Measurements from ENCODE around the gene HDGFL2.

The HDGFL2 gene

GRCh38 chr19:4472174-4472974, at the start of gene HDGFL2:
TSS of gene HDGFL2 (plus strand) at chr19:4472297. CDS start at chr19:4472351, 54 bp downstream.
- in situ Hi-C loops (cut with MboI; ENCODE audit: low sequenced_read_pairs), result no loop called here

DNA sequence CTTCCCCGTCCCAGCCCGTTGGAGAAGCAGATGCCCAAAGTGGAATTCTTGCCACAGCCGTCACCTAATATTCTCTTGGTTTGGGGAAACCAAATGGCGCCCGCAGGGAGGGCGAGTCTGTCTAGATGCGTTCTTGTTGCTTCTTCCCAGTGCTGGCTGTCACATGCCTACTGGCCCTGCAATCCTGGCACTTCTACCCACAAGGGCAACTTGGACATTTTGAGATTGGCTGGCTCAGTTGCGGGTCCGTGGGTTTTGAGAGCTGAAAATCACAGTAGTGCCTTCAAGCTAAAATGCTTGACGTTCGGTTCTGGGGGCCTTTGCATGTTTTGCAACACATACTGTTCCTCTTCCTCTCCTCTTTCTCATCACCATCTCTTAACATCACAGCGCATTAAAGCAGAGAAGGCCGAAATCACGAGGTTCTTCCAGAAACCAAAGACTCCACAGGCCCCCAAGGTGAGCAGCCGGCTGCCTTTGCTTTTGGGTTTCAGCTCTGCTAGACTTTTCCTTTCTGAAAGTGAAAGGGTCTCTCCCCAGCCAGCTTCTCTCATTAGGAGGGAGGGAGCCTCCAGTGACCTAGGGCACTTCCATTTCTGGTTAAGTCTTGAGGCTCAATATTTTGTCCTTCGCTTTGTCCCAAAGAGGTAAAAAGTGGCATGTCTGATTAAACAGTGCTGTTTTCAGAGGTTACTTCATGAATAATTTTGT, 48.5 kb upstream of the HDGFL2 start:
- in situ Hi-C loops (cut with MboI; ENCODE audit: low sequenced_read_pairs), result no loop called here

DNA sequence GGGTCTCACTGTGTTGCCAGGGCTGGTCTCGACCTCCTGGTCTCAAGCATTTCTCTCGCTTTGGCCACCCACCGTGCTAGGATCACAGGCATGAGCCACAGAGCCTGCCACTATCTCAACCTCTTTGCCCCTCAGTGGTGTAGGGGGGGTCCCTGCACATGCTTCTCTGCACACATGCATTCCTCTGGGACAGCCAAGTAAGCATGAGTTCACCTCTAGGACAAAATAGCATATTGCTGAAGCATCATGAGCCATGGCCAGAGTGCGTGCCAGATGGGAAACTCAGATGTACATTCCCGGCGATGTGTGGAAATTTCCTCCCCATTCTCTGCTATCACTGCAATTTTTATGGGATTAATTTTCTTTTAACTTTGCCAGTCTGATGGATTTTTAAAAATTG, 46.6 kb upstream of the HDGFL2 start:
- in situ Hi-C loops (cut with MboI; ENCODE audit: low sequenced_read_pairs), result no loop called here

GRCh38 chr19:4428326-4428975, 43.6 kb upstream of the HDGFL2 start:
- in situ Hi-C loops (cut with MboI; ENCODE audit: low sequenced_read_pairs), result no loop called here

DNA sequence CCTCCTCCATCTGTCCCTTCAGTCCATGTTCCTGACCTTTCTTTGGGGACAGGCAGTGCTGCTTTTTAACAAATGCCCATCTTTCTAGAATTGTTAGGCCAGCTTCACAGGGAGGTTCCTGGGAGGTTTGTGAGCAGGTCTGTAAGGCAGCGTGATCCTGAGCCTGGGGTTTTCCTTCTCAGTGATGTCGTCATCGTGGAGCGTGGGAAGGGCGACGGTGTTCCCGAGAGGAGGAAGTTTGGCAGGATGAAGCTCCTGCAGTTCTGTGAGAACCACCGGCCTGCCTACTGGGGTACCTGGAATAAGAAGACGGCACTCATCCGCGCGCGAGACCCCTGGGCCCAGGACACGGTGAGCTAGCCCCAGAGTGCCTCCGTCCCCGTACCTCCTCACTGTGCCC, 42.8 kb upstream of the HDGFL2 start:
- in situ Hi-C loops (cut with MboI; ENCODE audit: low sequenced_read_pairs), result no loop called here

DNA sequence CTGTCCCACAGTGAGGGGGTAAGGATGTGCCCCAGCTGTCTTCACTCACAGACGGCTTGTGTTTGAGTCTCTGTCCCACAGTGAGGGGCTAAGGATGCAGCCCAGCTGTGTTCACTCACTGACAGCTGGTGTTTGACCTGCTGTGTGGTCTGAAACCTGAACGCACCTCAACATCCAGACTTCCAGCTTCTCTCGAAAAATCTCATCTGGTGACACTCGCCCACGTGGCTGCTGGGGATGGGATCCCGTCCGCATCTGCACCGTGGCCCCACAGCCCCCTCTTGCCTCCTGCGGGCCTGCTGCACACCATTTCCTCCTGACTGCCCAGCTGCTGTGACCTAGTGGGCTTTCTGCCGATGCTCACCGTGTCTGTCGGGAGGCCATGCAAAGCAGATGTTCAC, 42.3 kb upstream of the HDGFL2 start:
- in situ Hi-C loops (cut with MboI; ENCODE audit: low sequenced_read_pairs), result no loop called here

- in situ Hi-C loops (cut with MboI; ENCODE audit: low sequenced_read_pairs), result no loop called here
Observed at GRCh38 chr19:4430760-4431159, 41.3 kb upstream of the HDGFL2 start.

DNA sequence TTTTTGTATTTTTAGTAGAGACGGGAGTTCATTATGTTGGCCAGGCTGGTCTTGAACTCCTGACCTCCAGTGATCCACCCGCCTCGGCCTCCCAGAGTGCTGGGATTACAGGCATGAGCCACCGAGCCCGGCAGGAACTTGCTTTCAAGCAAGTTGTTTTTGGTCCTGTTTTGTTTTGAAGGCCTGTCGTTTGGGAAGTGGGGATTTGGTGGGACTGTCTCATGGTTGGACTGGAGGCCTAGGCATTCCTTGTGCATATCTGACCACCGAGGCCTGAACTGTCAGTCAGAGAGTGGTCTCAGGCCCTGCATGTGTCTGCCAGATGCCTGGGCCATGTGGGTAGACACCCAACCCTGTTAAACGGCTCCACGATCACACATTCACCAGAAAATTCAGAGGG, 40.8 kb upstream of the HDGFL2 start:
- in situ Hi-C loops (cut with MboI; ENCODE audit: low sequenced_read_pairs), result no loop called here

GRCh38 chr19:4431808-4432674, 40.1 kb upstream of the HDGFL2 start:
- in situ Hi-C loops (cut with MboI; ENCODE audit: low sequenced_read_pairs), result no loop called here

DNA sequence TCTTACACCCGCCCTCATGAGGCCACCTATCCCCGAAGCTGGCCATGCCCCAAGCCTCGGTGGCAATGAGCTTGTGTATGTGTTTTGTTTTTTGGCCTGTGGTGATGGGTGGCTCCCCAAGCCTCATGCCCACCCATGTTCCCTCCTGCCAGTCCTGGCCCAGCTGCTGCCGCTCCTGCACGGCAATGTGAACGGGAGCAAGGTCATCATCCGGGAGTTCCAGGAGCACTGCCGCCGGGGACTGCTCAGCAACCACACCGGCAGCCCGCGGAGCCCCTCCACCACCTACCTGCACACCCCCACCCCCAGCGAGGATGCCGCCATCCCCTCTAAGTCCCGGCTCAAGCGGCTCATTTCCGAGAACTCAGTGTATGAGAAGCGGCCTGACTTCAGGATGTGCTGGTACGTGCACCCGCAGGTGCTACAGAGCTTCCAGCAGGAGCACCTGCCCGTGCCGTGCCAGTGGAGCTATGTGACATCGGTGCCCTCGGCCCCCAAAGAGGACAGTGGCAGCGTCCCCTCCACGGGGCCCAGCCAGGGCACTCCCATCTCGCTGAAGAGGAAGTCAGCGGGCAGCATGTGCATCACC, 39.1 kb upstream of the HDGFL2 start:
- in situ Hi-C loops (cut with MboI; ENCODE audit: low sequenced_read_pairs), result no loop called here

DNA sequence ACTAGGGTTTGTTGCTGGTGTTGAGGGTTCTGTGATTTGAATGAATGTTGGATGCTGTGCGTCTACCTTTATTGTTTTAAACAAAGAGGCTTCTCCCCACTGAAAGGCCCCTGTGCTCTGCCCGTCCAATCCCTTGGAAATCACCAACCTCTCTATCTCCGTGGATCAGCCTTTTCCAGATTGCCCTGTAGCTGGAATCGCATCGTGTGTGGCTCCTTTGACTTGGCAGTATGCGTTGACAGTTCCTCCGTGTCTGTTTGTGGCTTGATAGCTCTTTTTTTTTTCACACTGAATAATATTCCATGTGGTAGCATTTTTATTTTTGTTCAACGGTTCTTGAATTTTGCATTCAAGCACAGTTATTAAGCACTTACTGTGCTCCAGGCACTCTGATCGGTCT, 37.7 kb upstream of the HDGFL2 start:
- in situ Hi-C loops (cut with MboI; ENCODE audit: low sequenced_read_pairs), result no loop called here

DNA sequence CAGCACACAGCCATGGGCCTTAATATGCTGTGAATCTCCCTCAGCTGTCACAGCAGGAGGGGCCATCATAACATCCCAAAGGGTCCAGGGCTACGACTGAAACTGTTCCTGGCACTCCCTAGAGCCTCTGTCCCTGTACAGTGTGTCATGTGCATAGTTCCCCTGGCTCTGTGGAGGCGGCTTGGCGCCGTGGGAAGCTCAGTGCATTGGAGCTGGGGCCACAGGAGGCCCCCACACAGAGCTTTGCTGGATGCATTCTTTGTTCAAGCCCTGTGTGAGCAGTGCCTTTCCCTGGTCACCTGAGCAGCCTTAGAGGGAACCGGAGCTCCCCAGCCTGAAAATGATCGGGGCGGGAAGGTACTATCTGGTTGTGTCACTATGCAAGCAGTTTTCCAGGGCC, 35.9 kb upstream of the HDGFL2 start:
- in situ Hi-C loops (cut with MboI; ENCODE audit: low sequenced_read_pairs), result no loop called here

GRCh38 chr19:4437103-4437502, 35.0 kb upstream of the HDGFL2 start:
- in situ Hi-C loops (cut with MboI; ENCODE audit: low sequenced_read_pairs), result no loop called here

- in situ Hi-C loops (cut with MboI; ENCODE audit: low sequenced_read_pairs), result no loop called here
Observed at GRCh38 chr19:4439243-4439642, 32.9 kb upstream of the HDGFL2 start.

GRCh38 chr19:4441994-4442818, 29.9 kb upstream of the HDGFL2 start:
- in situ Hi-C loops (cut with MboI; ENCODE audit: low sequenced_read_pairs), result no loop called here

DNA sequence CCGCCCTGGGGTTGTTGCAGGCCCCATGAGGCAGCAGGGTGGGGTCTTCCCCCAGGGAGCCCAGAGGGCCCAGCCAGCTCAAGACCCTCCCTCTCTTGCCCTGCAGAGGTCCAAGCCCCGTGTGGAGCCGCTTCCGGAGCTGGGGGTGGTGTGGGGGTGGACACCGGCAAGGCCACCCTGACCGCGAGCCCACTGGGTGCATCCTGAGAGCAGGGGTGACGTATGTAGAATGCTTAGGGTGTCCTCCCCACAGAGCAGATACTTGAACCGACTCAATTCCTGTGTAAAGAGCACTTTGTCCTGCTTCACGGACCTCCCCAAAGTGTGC, 29.3 kb upstream of the HDGFL2 start:
- in situ Hi-C loops (cut with MboI; ENCODE audit: low sequenced_read_pairs), result no loop called here

GRCh38 chr19:4443188-4443587, 28.9 kb upstream of the HDGFL2 start:
- in situ Hi-C loops (cut with MboI; ENCODE audit: low sequenced_read_pairs), result no loop called here

GRCh38 chr19:4443966-4444764, 27.9 kb upstream of the HDGFL2 start:
- in situ Hi-C loops (cut with MboI; ENCODE audit: low sequenced_read_pairs), result no loop called here
